DND-41 (cell line): ENCODE data around the gene SP8.
"Not testable (repeated sequence)": the region's sequence is repeated elsewhere in the genome, so short reads cannot be mapped to it uniquely, and the experiment has no call there.

Experiments
- CTCF ChIP-seq: IDR thresholded peaks from 2 replicates; pipeline ENCODE4 v1.5.1; 2012; ENCODE audit warnings: borderline replicate concordance, low read length, moderate library complexity, mild to moderate bottlenecking; ENCODE audit not compliant: poor library complexity, severe bottlenecking; ENCODE audit errors: extremely low read depth
- EZH2 ChIP-seq: IDR thresholded peaks from 3 replicates; pipeline ENCODE4 v1.6.1; 2012; ENCODE audit warnings: borderline replicate concordance, low read depth, mild to moderate bottlenecking, moderate library complexity, low read length, inconsistent platforms; ENCODE audit not compliant: severe bottlenecking

- TF ChIP-seq CTCF, EZH2: not testable (repeated sequence)
These were observed 34.7 kb upstream of the SP8 start for GRCh38 chr7:20821390-20821789.
